ENCODE measurements around the gene NCOA1. TPM values are rescaled to one million over a fixed set of nuclear protein-coding genes. Genes with fewer than 3 reads are reported as not detected.

The NCOA1 gene
- polyA plus RNA-seq, 1 donor (not counting 4 experiments of a cell fraction or from before 2014, with no cell fraction given): 5.0 TPM

DNA sequence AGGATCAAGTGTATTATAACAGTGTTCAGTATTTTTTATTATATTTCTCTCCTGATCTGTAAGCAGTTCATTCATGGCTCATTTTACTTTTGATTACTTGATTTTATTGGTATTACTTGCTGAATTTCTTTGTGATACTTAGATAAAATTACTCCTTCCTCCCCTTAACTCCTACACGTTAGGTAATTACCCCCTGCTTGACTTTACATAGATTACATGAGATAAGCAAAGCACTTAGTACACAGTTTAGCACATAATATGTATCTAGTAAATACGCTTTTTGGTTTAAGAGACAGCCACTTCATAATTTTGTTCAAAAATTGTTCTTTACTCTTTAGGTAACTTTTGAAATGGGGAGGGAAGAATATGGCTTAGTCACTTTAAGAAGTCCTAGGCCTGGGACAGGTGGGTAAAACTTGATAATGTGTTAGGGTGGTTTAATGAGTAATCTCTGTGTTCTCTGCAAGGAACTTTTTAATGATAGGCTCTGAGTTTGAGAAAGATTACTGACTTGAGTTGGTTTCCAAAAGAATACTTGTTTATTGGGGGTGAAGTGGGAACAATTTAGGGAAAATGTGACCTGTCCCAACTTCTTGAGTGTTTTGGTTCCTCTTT, 80.9 kb downstream of the NCOA1 start:
- Histone ChIP-seq H3K4me2 (ENCODE audit: control insufficient read depth, extremely low read depth, insufficient read depth, low read depth, low read length) (no peak overlapping the region), H3K36me3 (ENCODE audit: control insufficient read depth in 2 of 2, extremely low read depth in 1 of 2, insufficient read depth in 2 of 2, low read length in 2 of 2) (no peaks in the 10 kb centered on the region), H3K4me3 (ENCODE audit: control insufficient read depth in 2 of 3, extremely low read depth in 1 of 3, insufficient read depth in 2 of 3, low read depth in 1 of 3, low read length in 3 of 3) (no peak overlapping the region), H3K79me2 (ENCODE audit: control insufficient read depth, insufficient read depth, low read length) (no peaks in the 10 kb centered on the region), H3K9me3 (ENCODE audit: control insufficient read depth, low read depth, low read length) (no peaks in the 10 kb centered on the region), H2AFZ (ENCODE audit: control insufficient read depth, low read length) (no peak overlapping the region), H3K9me1 (ENCODE audit: control insufficient read depth, extremely low read depth, insufficient read depth, low read length) (no peaks in the 10 kb centered on the region), H3K27ac (ENCODE audit: control insufficient read depth, insufficient read depth, low read length) (no peak overlapping the region), H4K20me1 (ENCODE audit: control insufficient read depth, extremely low read depth, insufficient read depth, low read length) (no peaks in the 10 kb centered on the region), H3K4me1 (ENCODE audit: control insufficient read depth, extremely low read depth, insufficient read depth, low read length) (no peaks in the 10 kb centered on the region), H3K27me3 (ENCODE audit: control insufficient read depth, extremely low read depth, insufficient read depth, low read length) (no peaks in the 10 kb centered on the region), H3K9ac (ENCODE audit: control insufficient read depth, extremely low read depth, insufficient read depth, low read length) (no peak overlapping the region)
- no peak for TF ChIP-seq EZH2 (IDR thresholded peaks at IDR 0.05; ENCODE audit: low read length)
- TF ChIP-seq, protein P1, sequence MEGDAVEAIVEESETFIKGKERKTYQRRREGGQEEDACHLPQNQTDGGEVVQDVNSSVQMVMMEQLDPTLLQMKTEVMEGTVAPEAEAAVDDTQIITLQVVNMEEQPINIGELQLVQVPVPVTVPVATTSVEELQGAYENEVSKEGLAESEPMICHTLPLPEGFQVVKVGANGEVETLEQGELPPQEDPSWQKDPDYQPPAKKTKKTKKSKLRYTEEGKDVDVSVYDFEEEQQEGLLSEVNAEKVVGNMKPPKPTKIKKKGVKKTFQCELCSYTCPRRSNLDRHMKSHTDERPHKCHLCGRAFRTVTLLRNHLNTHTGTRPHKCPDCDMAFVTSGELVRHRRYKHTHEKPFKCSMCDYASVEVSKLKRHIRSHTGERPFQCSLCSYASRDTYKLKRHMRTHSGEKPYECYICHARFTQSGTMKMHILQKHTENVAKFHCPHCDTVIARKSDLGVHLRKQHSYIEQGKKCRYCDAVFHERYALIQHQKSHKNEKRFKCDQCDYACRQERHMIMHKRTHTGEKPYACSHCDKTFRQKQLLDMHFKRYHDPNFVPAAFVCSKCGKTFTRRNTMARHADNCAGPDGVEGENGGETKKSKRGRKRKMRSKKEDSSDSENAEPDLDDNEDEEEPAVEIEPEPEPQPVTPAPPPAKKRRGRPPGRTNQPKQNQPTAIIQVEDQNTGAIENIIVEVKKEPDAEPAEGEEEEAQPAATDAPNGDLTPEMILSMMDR (optimal IDR thresholded peaks at IDR 0.05 in 1 of 3, IDR thresholded peaks at IDR 0.05 in 1 of 3, conservative IDR thresholded peaks at IDR 0.05 in 1 of 3; ENCODE audit: extremely low read depth in 1 of 3, insufficient read depth in 2 of 3, low read length in 3 of 3): no peak
- FAIRE-seq (no peak), DNase-seq (ENCODE audit: low read depth, low spot score) (no peak)
- dilution Hi-C loops (cut with MboI; ENCODE audit: extremely low pct_ligation_motif_present, low sequenced_read_pairs): no loop called here

DNA sequence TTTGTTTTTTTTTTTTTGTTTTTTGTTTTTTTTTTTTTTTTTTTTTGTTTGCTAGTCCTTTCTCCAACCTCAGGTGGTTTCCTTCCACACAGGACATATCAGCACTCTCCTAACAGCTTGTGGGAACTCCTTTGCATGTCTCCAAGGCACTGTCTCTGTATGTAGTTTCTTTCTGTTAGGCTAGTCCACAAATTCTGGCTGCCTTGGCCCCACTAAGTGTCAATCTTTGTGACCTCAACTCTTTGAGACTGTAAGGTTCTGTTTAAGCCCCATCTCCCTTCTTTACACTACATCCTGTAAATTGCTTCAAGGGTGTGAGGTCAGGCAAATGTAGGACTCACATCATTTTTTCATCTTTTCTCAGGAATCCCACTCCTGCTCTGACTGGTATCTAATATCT, 85.1 kb downstream of the NCOA1 start:
- H3K36me3 ChIP-seq (ENCODE audit: control insufficient read depth in 2 of 2, extremely low read depth in 1 of 2, insufficient read depth in 2 of 2, low read length in 2 of 2): no peaks in the 10 kb centered on the region
- no peaks in the 10 kb centered on the region for H4K20me1 ChIP-seq (ENCODE audit: control insufficient read depth, extremely low read depth, insufficient read depth, low read length)
- no peak overlapping the region for H3K27ac ChIP-seq (ENCODE audit: control insufficient read depth, insufficient read depth, low read length)
- no peak overlapping the region for H3K9ac ChIP-seq (ENCODE audit: control insufficient read depth, extremely low read depth, insufficient read depth, low read length)
- no peaks in the 10 kb centered on the region for H3K9me3 ChIP-seq (ENCODE audit: control insufficient read depth, low read depth, low read length)
- H3K9me1 ChIP-seq (ENCODE audit: control insufficient read depth, extremely low read depth, insufficient read depth, low read length): no peaks in the 10 kb centered on the region
- TF ChIP-seq, protein P1 (optimal IDR thresholded peaks at IDR 0.05 in 1 of 3, IDR thresholded peaks at IDR 0.05 in 1 of 3, conservative IDR thresholded peaks at IDR 0.05 in 1 of 3; ENCODE audit: extremely low read depth in 1 of 3, insufficient read depth in 2 of 3, low read length in 3 of 3): no peak
- no peak for TF ChIP-seq EZH2 (IDR thresholded peaks at IDR 0.05; ENCODE audit: low read length)
- H3K27me3 ChIP-seq (ENCODE audit: control insufficient read depth, extremely low read depth, insufficient read depth, low read length): no peaks in the 10 kb centered on the region
- H3K4me1 ChIP-seq (ENCODE audit: control insufficient read depth, extremely low read depth, insufficient read depth, low read length): no peaks in the 10 kb centered on the region
- no peak overlapping the region for H3K4me3 ChIP-seq (ENCODE audit: control insufficient read depth in 2 of 3, extremely low read depth in 1 of 3, insufficient read depth in 2 of 3, low read depth in 1 of 3, low read length in 3 of 3)
- DNase-seq (ENCODE audit: low read depth, low spot score): no peak
- H3K79me2 ChIP-seq (ENCODE audit: control insufficient read depth, insufficient read depth, low read length): no peaks in the 10 kb centered on the region
- dilution Hi-C loops (cut with MboI; ENCODE audit: extremely low pct_ligation_motif_present, low sequenced_read_pairs): no loop called here
- no peak overlapping the region for H3K4me2 ChIP-seq (ENCODE audit: control insufficient read depth, extremely low read depth, insufficient read depth, low read depth, low read length)
- no peak overlapping the region for H2AFZ ChIP-seq (ENCODE audit: control insufficient read depth, low read length)
- no peak for FAIRE-seq

All from keratinocyte (primary cell).